NCI-H2196 treated with DMSO at 0.1 percent for 48 hours (cell line): ENCODE measurements around the gene SLC37A2.

ENCODE experiments used
- DNase-seq: peaks from one replicate; lab custom pipeline; 2025; ENCODE audit not compliant: unreplicated experiment; lab: John Stamatoyannopoulos, UW

SLC37A2 gene

GRCh38 chr11:125108469-125108868, 45.4 kb downstream of the SLC37A2 start:
- DNase-seq: no peak

GRCh38 chr11:125110506-125110905, 47.4 kb downstream of the SLC37A2 start:
- DNase-seq: no peak

- no peak for DNase-seq
Observed at GRCh38 chr11:125111001-125111342, 47.9 kb downstream of the SLC37A2 start.

GRCh38 chr11:125111343-125112207, 48.5 kb downstream of the SLC37A2 start, which contains the start of gene TMEM218:
Gene TMEM218 (minus strand): TSS chr11:125111626. CDS start chr11:125102241, 9,385 bp downstream.
- peak; percentile 96 for DNase-seq

GRCh38 chr11:125112208-125112604, 49.1 kb downstream of the SLC37A2 start:
- DNase-seq: no peak

GRCh38 chr11:125114518-125114917, 51.4 kb downstream of the SLC37A2 start:
- DNase-seq: no peak

DNA sequence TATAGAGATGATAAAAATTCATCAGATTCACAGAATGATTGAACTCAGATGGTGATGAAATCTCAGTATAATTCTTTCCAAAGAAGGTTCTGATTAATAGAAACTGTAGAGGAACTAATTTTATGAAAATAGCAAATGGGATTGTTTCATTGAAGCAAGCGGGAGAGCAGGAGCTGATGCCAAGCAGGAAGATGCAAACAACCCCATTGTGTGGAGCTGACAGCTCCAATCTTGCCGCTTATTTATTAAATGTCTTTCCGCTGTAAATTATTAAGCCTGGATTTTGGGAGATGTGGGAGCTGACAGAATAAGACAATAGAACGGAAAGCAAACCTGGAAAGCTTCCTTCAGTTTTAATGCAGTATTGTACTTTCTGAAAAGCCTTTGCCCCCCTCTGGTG, 54.3 kb downstream of the SLC37A2 start:
- no peak for DNase-seq

GRCh38 chr11:125123194-125123946, 60.3 kb downstream of the SLC37A2 start:
- DNase-seq: no peak

- no peak for DNase-seq
Observed at GRCh38 chr11:125123947-125124617, 61.0 kb downstream of the SLC37A2 start.

GRCh38 chr11:125124618-125124992, 61.5 kb downstream of the SLC37A2 start:
- DNase-seq: no peak

- no peak for DNase-seq
Observed at GRCh38 chr11:125128450-125128849, 65.3 kb downstream of the SLC37A2 start.

DNA sequence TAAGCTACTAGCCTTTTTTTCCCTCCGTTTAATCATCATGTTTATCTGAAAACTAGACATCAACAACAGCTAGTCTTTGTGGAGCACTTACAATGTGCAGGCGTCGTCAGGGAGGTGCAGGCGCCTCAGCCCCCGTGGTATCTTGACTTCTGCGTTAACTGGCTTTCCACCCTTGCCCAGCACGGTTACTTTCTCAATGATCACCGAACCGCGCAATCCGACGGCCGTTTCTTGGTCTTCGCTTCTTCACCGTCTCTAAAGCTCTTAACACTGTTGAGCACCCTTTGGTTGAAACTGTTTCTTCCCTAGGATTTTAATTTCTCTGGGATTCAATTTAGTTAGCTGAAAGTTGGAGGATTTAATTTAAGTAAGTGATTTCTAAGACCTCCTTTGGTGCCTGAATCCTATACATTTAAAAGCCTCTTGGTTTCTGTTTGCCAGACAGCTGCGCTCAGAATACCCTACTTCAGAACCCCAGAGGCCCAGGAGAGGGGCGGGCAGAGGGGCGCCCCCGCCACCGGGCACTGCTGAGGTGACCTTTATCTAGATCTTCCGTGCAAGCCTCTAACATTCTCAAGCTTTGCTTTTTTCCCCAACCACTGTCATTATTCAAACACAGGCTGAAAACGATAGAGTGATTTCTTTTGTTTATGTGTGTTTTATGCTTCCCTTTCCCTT, 66.3 kb downstream of the SLC37A2 start:
- no peak for DNase-seq

DNA sequence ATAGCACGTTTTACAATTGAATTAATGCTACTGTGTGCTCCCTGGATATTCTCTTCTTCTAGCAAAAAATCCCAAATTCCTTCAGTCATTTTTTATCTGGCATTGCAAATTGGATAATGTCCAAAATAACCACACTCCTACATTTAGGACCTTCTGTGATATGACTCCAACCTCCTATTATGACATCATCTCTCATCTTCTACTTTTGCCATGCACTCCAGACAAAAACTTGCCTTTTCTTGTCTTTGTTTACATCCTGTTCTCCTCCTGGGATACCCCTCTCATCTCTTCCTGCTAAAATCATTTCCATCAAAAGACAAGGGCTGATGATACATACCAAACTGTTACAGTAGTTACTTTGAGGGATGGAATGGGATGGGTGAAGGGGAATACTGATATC, 69.0 kb downstream of the SLC37A2 start:
- DNase-seq: no peak

GRCh38 chr11:125132596-125132995, 69.5 kb downstream of the SLC37A2 start:
- no peak for DNase-seq

DNA sequence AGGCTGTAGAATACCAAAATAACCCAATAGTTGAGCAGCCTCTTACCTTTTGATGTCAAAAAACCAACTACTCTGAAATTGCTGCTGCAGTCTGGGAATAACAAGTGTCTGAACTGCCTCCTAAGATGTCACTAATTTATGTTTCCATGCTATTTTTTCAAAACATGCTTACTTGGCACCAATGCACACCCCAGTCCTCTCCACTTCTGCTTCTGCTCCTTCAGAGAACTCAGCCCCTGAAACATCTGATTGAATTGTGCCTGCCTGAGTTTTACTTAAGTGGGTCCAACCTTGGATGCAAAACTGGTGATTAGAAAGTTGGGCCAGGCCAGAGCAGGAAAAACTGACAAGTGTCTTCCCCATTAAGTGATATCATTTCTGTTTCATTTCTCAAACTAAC, 72.9 kb downstream of the SLC37A2 start:
- no peak for DNase-seq

DNA sequence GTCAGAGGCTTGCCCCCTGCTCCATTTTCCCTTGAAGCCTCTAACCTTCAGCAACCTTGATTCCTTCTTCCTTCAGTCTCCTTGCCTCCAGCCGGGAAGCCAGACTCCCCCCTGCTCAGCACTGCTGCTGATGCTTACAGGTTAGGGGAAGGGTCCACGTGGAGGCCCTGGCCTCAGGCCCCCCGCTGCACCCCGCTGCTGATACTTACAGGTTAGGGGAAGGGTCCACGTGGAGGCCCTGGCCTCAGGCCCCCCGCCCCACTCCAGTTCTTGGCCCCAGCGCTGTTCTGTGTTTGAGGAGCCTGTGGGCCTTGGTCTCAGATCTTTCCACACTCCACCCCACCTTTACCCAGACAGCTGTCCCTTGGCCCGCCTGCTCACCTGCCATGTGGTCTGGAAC, 75.9 kb downstream of the SLC37A2 start:
- DNase-seq: no peak

DNA sequence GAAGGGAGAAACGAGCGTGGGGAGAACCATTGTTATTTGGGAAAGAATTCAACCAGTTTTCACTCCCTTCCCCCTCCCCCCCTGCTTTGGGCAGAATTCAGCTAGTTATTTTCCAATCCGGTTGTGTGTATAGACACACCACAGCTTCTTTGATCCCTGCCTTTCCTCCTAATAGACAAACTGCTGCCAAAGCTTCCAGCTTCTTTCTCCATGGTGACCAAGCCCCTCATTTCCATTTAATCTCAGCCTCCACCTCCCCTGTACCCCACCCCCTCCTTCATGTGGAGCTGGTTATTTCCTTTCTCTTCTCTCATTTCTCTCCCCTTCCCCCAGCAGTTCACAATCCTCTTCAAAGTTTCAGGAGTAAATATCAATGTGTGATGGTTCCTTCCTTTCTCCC, 76.7 kb downstream of the SLC37A2 start:
- DNase-seq: no peak
